Measurements from ENCODE around the gene C1QTNF8. TPM values are rescaled to one million over a fixed set of nuclear protein-coding genes. Genes with fewer than 3 reads are reported as not detected.

Gene C1QTNF8
- total RNA-seq, 1 donor from 2014 or later = not detected

DNA sequence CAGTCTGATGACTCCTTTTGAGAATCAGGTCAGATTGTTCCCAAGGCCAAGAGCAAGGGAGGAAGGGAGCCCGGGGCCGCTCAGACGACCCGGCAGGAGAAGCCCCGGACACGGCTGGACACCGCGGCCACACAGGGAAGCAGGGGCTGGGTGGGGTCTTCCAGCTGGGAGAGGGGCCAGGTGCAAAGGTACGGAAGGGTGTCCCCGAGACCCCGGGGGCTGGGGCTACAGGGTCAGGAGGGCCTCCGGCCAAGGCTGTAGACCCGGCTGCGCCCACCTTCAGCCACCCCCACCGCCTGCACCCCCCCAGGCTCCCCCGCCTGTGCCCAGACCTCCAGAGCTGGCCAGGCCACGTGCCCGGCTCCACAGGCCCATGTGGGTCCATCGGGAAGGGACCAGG lies 21.9 kb upstream of the C1QTNF8 start:
- no peaks in the 10 kb centered on the region for H3K4me1 ChIP-seq (ENCODE audit: insufficient read depth, low read length)
- H3K4me3 Mint-ChIP-seq (ENCODE audit: unreplicated experiment) = no peak overlapping the region

DNA sequence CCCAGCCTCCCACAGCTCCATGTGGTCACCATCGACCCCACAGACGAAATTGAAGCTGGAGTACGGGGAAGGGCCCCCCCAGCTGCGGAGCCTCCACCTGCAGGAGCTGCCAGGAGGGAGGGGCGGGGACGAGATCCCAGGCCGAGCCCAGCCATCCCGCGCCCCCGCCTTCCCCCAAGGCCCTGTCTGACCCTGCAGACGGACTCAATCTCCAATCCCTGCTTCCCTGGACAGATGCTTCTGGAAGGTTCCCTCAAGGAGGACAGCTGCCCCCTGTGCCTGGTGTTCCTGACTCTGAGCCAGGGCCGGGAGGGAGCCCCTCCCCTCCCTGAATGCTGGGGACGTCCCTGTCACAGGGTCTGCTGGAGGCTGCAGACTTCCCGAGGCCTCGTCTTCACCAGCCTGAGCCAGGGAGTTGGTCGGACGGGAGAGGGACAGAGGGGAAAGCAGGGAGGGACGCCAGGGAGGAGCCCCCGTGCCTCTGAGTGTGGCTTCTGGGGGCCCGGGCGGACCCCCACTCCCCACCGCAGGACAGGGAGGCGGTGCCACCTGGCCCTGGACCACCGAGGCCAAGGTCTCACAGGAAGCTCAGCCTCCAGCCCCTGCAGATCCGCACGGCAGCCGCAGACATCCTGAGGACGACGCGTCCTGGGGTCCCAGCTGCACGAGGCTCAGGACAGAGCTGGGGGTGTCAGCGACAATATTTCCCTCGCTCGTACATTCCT lies 21.3 kb upstream of the C1QTNF8 start:
- Mint-ChIP-seq H3K9me3 (ENCODE audit: unreplicated experiment) (no peaks in the 10 kb centered on the region), H3K4me3 (ENCODE audit: unreplicated experiment) (no peak overlapping the region), H3K4me1 (ENCODE audit: low read depth, unreplicated experiment) (no peaks in the 10 kb centered on the region), H3K27ac (ENCODE audit: unreplicated experiment) (no peak overlapping the region), H3K27me3 (ENCODE audit: low read depth, unreplicated experiment) (peaks cover 13% of the 10 kb centered on the region), H3K36me3 (ENCODE audit: low read depth, unreplicated experiment) (no peaks in the 10 kb centered on the region)
- Histone ChIP-seq H3K4me1 (ENCODE audit: insufficient read depth, low read length) (no peaks in the 10 kb centered on the region), H3K36me3 (ENCODE audit: insufficient read depth, low read length) (no peaks in the 10 kb centered on the region), H3K4me2 (ENCODE audit: low read length) (no peak overlapping the region), H2AFZ (ENCODE audit: low read depth, low read length) (no peak overlapping the region), H4K20me1 (ENCODE audit: insufficient read depth, low read length) (no peaks in the 10 kb centered on the region), H3K27me3 (ENCODE audit: insufficient read depth, low read length) (no peaks in the 10 kb centered on the region), H3K79me2 (ENCODE audit: insufficient read depth, low read length) (no peaks in the 10 kb centered on the region), H3K9ac (ENCODE audit: low read length) (no peak overlapping the region), H3K4me3 (ENCODE audit: insufficient read depth, low read depth, low read length) (no peak overlapping the region), H3K27ac (ENCODE audit: low read depth, low read length) (no peak overlapping the region), H3K9me3 (ENCODE audit: insufficient read depth, low read depth, low read length) (no peaks in the 10 kb centered on the region)
- DNase-seq (ENCODE audit: low read depth) (no peak), FAIRE-seq (no peak)
- peak; percentile 45 for TF ChIP-seq EZH2 (IDR thresholded peaks at IDR 0.05; ENCODE audit: insufficient read depth, low read length)
- TF ChIP-seq, protein P1, sequence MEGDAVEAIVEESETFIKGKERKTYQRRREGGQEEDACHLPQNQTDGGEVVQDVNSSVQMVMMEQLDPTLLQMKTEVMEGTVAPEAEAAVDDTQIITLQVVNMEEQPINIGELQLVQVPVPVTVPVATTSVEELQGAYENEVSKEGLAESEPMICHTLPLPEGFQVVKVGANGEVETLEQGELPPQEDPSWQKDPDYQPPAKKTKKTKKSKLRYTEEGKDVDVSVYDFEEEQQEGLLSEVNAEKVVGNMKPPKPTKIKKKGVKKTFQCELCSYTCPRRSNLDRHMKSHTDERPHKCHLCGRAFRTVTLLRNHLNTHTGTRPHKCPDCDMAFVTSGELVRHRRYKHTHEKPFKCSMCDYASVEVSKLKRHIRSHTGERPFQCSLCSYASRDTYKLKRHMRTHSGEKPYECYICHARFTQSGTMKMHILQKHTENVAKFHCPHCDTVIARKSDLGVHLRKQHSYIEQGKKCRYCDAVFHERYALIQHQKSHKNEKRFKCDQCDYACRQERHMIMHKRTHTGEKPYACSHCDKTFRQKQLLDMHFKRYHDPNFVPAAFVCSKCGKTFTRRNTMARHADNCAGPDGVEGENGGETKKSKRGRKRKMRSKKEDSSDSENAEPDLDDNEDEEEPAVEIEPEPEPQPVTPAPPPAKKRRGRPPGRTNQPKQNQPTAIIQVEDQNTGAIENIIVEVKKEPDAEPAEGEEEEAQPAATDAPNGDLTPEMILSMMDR (IDR thresholded peaks at IDR 0.05; ENCODE audit: insufficient read depth, low read depth, low read length) = no peak

More for the DNA sequence above, 21.9 kb upstream of the C1QTNF8 start:
- TF ChIP-seq EZH2 (IDR thresholded peaks at IDR 0.05; ENCODE audit: insufficient read depth, low read length) = no peak
- TF ChIP-seq, protein P1 (IDR thresholded peaks at IDR 0.05; ENCODE audit: insufficient read depth, low read depth, low read length) = no peak
- Histone ChIP-seq H3K36me3 (ENCODE audit: insufficient read depth, low read length) (no peaks in the 10 kb centered on the region), H3K4me2 (ENCODE audit: low read length) (no peak overlapping the region), H3K9me3 (ENCODE audit: insufficient read depth, low read depth, low read length) (no peaks in the 10 kb centered on the region), H2AFZ (ENCODE audit: low read depth, low read length) (no peak overlapping the region), H3K79me2 (ENCODE audit: insufficient read depth, low read length) (no peaks in the 10 kb centered on the region), H3K27ac (ENCODE audit: low read depth, low read length) (no peak overlapping the region), H4K20me1 (ENCODE audit: insufficient read depth, low read length) (no peaks in the 10 kb centered on the region), H3K9ac (ENCODE audit: low read length) (no peak overlapping the region), H3K27me3 (ENCODE audit: insufficient read depth, low read length) (no peaks in the 10 kb centered on the region), H3K4me3 (ENCODE audit: insufficient read depth, low read depth, low read length) (no peak overlapping the region)
- DNase-seq (ENCODE audit: low read depth) (no peak), FAIRE-seq (no peak)
- no peaks in the 10 kb centered on the region for H3K9me3 Mint-ChIP-seq (ENCODE audit: unreplicated experiment)
- H3K36me3 Mint-ChIP-seq (ENCODE audit: low read depth, unreplicated experiment) = no peaks in the 10 kb centered on the region
- peaks cover 10% of the 10 kb centered on the region for H3K27me3 Mint-ChIP-seq (ENCODE audit: low read depth, unreplicated experiment)
- no peak overlapping the region for H3K27ac Mint-ChIP-seq (ENCODE audit: unreplicated experiment)
- no peaks in the 10 kb centered on the region for H3K4me1 Mint-ChIP-seq (ENCODE audit: low read depth, unreplicated experiment)

DNA sequence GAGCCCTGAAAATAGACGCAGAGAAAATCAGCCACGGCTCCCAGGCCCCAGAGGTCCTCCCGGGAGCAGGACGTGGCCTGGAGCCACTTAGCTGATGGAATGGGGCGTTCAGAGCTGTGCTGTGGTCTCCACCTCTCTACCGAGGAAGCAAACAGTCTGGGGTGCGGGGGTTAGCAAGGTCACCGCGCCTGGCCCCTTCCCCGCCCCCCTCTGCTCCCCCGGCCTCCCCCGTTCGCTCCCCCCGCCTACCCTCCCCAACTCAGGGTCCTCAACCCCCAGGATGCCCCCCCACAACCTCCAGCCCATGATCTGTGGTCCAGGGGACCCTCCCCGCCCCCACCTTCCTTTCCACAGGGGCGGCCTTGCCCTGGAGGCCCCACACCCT lies 20.6 kb upstream of the C1QTNF8 start:
- no peak for TF ChIP-seq EZH2 (IDR thresholded peaks at IDR 0.05; ENCODE audit: insufficient read depth, low read length)
- TF ChIP-seq, protein P1 (IDR thresholded peaks at IDR 0.05; ENCODE audit: insufficient read depth, low read depth, low read length) = no peak
- no peaks in the 10 kb centered on the region for H3K27me3 ChIP-seq (ENCODE audit: insufficient read depth, low read length)
- Mint-ChIP-seq H3K9me3 (ENCODE audit: unreplicated experiment) (no peaks in the 10 kb centered on the region), H3K4me1 (ENCODE audit: low read depth, unreplicated experiment) (no peaks in the 10 kb centered on the region), H3K4me3 (ENCODE audit: unreplicated experiment) (no peak overlapping the region), H3K36me3 (ENCODE audit: low read depth, unreplicated experiment) (no peaks in the 10 kb centered on the region), H3K27ac (ENCODE audit: unreplicated experiment) (no peak overlapping the region), H3K27me3 (ENCODE audit: low read depth, unreplicated experiment) (peaks cover 15% of the 10 kb centered on the region)
- no peaks in the 10 kb centered on the region for H3K36me3 ChIP-seq (ENCODE audit: insufficient read depth, low read length)
- no peak overlapping the region for H2AFZ ChIP-seq (ENCODE audit: low read depth, low read length)
- H3K9ac ChIP-seq (ENCODE audit: low read length) = no peak overlapping the region
- no peak for DNase-seq (ENCODE audit: low read depth)
- no peaks in the 10 kb centered on the region for H4K20me1 ChIP-seq (ENCODE audit: insufficient read depth, low read length)
- no peaks in the 10 kb centered on the region for H3K79me2 ChIP-seq (ENCODE audit: insufficient read depth, low read length)
- no peaks in the 10 kb centered on the region for H3K4me1 ChIP-seq (ENCODE audit: insufficient read depth, low read length)
- H3K4me2 ChIP-seq (ENCODE audit: low read length) = no peak overlapping the region
- no peak for FAIRE-seq
- no peak overlapping the region for H3K27ac ChIP-seq (ENCODE audit: low read depth, low read length)
- no peak overlapping the region for H3K4me3 ChIP-seq (ENCODE audit: insufficient read depth, low read depth, low read length)
- no peaks in the 10 kb centered on the region for H3K9me3 ChIP-seq (ENCODE audit: insufficient read depth, low read depth, low read length)

Data from astrocyte (in vitro differentiated cells and primary cell).